OCI-LY1 (cell line): ENCODE results near the gene CLK2.

Experiments
- EZH2 ChIP-seq: fragments of 200-600 bp; sonication (generic), shearing (Covaris generic); IDR thresholded peaks from 2 replicates; pipeline ENCODE4 v1.8.0; 2017; ENCODE audit warnings: borderline replicate concordance, mixed run types, mild to moderate bottlenecking, antibody characterized with exemption, low read length, moderate library complexity, mixed read lengths
- TF ChIP-seq, protein P1 (sequence below): fragments of 200-600 bp; sonication (generic), shearing (Covaris generic); IDR thresholded peaks from 2 replicates; pipeline ENCODE4 v1.5.1; 2017; ENCODE audit warnings: mild to moderate bottlenecking, antibody characterized with exemption, low read length, moderate library complexity, mixed read lengths

- TF ChIP-seq, protein P1, sequence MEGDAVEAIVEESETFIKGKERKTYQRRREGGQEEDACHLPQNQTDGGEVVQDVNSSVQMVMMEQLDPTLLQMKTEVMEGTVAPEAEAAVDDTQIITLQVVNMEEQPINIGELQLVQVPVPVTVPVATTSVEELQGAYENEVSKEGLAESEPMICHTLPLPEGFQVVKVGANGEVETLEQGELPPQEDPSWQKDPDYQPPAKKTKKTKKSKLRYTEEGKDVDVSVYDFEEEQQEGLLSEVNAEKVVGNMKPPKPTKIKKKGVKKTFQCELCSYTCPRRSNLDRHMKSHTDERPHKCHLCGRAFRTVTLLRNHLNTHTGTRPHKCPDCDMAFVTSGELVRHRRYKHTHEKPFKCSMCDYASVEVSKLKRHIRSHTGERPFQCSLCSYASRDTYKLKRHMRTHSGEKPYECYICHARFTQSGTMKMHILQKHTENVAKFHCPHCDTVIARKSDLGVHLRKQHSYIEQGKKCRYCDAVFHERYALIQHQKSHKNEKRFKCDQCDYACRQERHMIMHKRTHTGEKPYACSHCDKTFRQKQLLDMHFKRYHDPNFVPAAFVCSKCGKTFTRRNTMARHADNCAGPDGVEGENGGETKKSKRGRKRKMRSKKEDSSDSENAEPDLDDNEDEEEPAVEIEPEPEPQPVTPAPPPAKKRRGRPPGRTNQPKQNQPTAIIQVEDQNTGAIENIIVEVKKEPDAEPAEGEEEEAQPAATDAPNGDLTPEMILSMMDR = no peak
- no peak for TF ChIP-seq EZH2
Observed at GRCh38 chr1:155256058-155256852, 17.0 kb downstream of the CLK2 start.
